Suppressor macrophage (primary cell): Measurements from ENCODE around the gene ESRRB.

Source experiments
- DNase-seq, 4 experiments: peaks; one replicate each; pipeline ENCODE4 v3.0.0-alpha.2; 2020 to 2022

ESRRB gene

DNA sequence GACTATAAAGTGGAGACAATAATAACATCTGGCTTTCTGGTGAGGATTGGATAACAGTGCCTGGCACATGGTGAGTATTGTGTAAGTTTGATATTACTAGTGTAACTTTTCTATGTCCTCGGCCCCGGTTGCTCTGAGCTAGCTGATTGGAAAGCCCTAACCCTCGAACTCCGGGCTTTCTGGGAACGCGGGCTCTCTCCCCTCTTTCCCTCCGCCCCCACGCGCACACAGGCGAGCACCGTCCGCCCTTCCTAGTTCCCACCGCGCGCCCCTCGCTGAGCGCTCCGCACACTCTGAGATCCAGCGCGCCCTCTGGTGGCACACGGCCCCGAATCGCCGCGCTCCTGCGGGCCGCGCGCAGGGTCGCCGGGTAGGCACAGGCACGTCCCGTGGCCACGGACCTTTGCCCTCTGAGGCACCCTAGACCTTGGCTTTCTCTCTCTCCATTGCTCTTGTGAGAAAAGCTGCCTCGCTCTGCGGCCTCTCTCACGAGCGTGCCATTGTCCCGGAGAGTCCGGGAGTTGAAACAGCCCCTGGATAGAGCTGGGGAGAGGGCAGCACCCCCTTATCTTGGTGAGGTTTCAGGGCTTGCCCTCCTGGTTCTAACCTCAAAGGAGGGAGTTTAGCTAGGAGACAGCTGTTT lies 23.2 kb upstream of the ESRRB start:
- DNase-seq, result peak; percentile 58 to 86 (median 75)

DNA sequence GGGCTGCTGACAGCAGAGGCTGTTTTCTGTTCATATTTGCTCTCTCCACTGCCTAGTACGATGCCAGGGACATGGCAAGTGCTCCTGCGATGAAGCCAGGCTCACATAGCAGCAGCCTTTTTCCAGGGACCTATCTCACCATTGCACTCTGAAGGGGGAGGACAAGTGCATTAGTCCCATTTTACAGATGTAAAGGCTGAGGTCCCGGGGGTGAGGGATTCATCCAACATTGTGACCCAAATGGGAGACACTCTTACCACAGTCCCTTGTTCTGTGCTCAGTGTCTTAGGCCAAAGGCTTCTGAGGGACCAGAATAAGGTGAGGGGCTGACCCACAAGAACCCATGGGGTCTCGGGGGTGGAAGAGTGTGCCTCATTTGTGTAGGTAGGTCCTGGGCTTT lies 21.6 kb upstream of the ESRRB start:
- no peak for DNase-seq

DNA sequence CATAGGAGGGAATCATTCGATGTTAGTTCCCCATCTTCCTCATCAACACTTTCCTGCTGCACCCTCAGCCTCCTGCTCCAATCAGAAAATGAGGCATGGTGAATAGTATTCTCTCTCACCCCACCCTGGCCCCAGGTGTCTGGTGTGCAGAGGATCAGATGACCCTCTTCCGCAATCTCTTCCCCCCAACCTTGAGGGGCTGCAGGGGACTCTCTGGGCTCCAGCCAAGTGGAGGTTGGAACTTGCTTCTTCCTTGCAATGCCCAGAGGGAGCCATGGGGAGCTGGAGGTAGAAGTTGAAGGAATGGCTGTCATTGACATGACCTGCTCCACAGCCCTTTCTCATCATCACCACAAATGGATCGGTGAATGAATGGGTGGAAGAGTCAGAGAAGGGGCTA lies 20.2 kb upstream of the ESRRB start:
- DNase-seq, result no peak

GRCh38 chr14:76371066-76371465 lies 4.9 kb upstream of the ESRRB start:
- DNase-seq, result no peak

DNA sequence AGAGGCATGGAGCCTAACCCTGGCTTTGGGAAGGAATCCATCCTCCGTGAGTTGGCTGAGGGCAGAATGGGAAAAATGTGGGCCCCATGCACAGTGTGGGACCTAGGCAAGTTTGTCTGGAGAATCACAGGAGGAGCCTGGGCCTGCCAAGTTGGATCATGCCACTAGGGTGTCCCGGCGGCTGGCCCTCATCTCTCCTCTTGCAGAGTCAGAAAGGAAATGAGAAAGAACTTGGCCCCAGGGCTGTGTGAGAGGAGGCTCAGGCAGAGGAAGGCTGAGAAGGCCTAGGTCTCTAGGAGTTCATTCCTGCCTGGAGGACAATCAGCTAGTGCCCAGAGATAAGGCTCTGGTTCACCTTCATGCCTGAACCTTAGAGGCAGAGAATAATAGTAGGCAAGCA lies 2.5 kb upstream of the ESRRB start:
- DNase-seq, result no peak

- DNase-seq, result peak in 1 of 4 experiments; percentile 12
Measured at GRCh38 chr14:76375484-76375883, 453 bp upstream of the ESRRB start.

DNA sequence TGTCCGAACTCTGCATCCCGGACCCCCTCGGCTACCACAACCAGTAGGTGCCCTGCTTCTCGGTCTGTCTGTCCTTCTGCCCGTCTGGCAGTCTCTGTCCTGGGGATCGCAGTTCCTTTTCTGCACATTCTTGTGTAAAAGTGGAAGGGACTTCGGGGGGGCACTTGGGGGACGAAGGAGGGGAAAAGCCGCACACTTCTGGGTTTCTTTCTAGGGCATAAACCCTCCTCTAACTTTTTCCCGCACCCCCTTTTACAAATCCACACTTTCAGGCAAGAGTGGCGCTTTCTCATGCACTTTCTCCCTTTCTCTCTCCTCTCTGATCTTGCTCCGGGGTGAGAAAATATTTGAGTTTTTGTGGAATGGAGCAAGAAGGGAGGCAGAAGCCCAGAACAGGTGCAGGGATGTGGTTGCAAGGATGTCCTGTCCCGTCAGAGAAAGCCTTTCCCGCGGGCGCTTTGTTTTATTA lies 506 bp downstream of the ESRRB start:
- peak in 1 of 4 experiments; percentile 12 for DNase-seq

DNA sequence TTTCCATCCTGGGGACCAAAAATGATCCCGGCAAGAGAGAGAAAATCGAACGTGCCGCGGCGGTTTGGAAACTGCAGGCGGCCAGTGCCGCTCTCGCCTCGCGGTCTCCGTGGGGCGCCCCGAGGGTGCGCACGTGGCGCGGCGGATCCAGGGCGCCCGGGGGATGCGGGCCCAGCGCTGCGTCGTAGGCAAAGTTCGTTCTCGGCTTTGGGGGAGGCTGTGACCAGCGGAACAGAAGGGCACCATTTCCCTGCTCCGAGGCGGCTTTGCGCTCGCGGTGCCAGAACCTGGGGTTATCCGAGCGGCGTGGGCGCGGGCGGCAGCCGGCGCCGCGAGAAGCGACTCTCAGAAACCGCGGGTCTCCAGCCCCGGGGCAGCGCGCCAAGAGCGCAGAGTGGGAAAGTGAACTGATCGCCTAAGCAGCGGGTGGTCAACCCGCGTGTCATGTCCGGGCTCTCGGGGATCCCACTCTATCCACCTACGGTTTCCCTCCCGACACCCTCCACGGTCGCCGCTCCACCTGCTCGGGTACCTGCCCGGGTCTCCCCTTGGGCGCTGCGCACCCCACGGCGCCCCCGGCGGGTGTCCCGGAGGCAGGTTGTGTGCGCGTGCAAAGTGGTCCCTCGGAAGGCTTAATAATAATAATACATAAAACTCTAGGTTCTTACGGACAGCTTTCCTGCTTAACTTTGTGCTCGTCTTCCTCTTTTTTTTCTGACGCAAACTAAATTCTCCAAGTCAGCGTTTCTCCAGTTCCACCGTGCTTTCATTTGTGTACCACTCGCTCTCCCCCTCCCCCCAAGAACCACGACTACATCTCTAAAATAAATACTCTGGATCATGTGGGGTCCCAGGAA lies 1.2 kb downstream of the ESRRB start:
- DNase-seq, result peak; percentile 30 to 62 (median 43)

DNA sequence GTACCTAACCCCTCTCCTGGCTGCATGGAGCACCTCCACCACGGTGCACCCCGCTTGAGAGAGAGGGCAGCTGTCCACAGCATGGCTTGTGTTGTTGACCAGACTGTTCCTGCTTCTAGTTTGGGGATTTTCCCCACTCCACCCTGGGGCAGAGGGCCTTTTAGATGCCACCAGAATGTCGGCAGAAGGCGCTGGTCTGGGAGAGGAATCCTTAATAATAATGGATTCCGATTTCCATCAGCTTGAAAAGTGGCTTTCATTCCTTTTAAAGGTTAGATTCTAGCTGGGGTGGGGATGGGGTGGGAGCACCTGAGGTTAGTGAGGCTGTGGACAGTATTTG lies 1.8 kb downstream of the ESRRB start:
- peak in 3 of 4 experiments; percentile 5 to 29 (median 20) for DNase-seq

DNA sequence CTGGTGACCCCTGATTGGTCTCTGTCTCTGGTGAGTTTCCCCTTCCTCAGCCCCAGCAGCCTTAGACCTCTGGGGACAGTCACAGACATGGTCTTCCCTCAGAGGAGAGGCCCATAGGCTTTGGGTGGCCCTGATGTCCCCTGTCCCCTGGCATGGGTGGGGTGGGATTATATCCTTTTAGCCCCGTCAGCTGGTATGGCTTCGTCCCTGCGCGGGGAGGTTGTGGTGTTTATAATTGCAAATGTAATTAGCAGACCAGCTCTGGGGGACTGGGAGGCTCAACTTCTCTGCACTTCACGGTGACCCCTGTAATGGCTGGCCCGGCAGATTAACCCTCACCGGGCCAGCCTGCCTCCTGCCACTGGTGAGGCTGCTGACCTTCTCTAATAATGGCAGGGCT lies 5.1 kb downstream of the ESRRB start:
- DNase-seq, result no peak

DNA sequence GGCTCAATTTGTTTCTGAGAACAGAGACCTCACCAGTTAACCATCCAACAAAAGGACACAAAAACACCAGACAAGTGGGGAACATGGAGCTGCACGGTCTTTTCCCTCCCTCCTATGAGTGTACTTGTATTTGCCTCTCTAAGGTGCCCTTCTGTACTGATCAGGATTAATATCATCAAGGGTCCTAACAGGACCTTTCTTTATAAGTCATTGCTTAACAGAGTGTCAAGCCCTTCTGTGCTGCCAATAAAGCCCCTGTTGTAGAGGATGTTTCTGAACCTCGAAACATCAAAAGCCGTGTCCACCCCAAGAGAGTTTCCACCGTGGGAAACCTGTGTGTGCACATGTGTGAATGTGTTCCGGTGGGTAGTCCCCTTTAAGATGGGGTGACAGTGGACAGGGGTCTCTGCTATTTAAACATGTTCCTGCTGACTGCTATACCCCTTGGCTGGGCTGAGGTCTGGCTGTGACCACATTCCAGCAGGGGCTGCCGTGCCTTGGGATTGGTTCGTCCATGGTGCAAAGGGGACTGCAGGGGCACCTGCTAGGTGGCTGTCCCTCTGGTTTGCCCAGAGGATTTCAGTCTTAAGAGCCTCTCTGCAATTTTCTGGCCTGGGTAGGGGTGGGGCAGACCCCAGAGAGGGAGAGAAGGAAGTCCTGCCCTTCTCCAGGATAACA lies 6.0 kb downstream of the ESRRB start:
- no peak for DNase-seq

DNA sequence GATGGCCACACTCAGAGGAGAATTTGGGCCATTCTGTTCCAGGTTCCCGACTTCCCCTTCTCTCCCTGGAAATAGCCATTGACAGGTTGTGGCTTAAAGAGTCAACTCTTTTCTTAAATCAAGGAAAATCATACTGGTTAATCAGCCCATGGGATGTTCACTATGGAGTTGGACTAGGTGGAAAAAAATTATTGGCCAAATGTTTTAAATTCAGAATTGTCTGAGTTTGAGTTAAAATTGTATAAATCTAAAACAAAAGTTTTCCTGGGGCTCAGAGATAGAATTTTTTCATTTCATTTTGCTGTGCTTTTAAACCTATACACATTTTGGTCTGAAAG lies 6.5 kb downstream of the ESRRB start:
- no peak for DNase-seq

DNA sequence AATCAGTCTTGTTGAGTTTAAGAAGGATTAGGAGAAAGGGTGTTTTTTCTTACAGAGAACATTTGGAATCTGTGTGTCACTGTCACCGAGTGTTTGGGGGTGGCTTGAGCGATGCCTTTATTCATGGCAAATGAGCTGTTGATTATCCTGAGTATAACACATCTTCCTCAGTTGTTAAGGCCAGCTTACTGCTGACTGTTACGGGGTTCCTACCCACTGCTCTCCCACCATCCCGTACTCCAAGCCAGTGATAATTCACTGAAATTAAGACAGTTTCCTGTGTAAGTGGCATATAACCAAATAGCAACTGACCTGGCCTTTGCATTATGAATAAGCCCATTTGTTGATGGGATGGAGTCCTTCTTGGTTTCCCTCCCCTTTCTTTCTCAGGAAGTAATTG lies 9.5 kb downstream of the ESRRB start:
- no peak for DNase-seq

DNA sequence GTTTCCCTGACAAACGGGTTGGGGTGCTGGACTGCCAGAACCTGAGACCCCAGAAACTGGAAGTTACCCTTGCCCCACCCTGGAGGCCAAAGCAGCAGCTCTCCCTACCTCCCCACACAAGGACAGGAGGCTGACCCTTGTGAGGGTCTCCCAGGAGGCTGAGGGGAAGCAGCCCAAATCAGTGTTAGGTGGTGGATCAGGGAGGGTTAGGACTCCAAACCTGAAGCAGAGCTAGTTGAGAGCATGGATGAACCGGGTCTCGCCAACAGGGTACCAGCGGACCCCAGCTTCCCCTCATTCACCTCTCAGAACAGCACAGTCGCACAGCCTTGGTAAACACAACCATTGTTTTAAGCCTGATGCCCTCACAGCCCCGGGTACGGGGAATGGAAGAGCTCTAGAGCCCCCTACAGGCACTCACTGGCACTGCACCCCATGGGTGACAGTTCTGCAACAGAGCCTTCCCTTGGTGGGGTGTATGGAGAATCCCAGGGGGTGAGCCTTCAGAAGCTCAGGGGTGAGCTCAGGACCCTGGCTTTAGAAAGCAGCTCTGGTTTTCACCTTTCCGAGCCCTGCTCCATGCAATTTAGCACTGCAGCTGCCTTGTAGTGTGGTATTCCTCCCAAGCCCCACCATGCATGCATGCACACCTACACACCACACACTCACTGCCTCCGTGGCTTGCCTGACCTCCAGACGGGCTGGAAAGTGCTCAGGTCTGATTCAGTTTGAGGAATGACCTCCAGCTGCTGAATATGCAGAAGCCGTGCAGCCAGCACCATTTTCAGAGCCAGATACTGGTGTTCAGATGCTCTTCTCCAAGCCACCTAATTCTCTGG lies 11.2 kb downstream of the ESRRB start:
- peak; percentile 79 to 90 (median 86) for DNase-seq

DNA sequence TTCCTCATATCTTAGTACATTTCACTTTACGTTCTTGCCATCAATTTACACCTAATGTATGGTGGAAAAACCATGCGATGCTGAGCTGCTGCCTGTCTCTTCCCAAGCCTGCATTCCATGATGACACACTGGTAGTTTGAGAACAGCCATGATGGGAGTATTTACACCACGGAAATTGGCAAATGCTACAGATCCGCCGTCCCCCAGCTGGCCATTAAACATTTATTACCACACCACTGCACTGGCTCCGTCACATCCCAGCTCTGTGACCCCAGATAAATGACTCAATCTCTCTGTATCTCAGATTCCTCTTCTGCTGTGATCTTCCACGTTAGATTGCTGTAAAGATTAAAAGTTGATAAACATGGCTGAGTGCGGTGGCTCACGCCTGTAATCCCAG lies 13.9 kb downstream of the ESRRB start:
- no peak for DNase-seq

DNA sequence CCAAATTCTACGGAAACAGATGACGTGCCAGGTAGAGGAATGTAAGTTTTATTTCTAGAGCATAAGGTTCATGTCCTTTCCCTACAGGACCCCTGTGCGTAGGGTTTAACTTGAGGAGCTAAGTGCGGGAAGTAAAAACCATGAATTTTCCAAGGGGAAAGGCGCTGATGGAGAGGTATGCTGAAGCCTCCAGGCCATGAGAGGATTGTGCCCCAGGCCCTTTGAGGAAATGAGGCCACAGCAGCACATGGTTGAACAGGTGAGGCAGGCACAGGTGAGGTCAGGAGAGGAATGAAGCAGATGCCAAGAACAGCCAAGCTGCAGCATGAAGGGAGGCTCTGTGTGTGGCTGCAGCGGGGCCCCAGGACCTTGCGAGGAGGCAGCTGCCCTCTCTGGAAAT lies 14.7 kb downstream of the ESRRB start:
- no peak for DNase-seq

DNA sequence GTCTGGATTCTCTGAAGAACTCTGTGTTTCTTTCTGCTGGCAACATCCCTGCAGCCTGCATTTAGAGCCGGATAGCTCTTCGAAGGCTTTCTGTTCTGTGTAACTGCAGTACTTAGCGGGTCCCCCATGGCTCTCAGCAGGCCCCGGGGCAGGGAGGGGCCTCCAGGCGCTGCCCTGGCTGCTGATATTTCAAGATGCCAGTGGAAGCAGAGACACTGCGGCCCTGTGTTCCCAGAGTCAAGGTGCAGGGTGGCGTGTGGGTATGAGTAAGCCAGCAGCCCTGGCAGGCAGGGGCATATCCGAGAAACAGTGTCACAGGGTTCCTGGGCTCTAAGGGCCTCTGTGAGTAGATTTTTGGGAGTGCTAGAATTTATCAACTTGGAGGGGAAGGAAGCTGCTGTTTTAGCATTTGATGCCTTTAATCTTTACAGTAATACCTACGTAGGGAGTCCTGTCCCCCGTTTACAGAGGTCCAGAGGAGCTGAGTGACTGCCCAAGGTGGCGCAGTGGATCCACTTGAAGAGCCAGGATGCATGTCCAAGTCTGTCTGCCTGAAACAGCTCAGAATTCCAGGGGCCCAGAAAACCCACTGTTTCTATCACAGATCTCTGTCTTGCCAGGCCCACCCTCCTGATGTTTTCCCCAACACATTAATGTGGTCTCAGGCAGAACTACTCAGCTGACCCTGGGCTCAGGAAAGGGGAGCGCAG lies 16.2 kb downstream of the ESRRB start:
- no peak for DNase-seq

GRCh38 chr14:76394569-76394968 lies 18.6 kb downstream of the ESRRB start:
- no peak for DNase-seq

DNA sequence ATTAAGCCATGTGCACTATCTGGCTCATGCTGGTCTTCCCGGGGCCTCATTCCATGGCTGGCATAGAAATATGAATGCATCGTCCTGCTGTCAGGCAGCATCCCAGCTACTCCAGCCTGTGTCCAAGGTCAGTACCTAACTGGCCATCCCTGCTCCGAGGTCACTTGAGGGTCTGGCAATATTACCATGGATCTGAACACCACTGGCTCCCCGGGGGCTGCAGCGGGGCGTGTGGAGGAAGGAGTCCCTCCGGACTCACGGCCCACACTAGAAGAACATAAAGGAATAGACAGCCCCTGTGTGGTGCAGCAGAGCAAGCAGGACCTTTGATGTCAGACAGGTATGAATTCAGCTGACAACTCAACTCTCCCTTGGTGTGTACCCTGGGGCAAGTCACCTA lies 19.2 kb downstream of the ESRRB start:
- no peak for DNase-seq

GRCh38 chr14:76396714-76397187 lies 20.8 kb downstream of the ESRRB start:
- DNase-seq, result no peak

- DNase-seq, result no peak
Measured at GRCh38 chr14:76405627-76406026, 29.7 kb downstream of the ESRRB start.
